ENCODE data around the gene LONRF2. TPM values are rescaled to one million over a fixed set of nuclear protein-coding genes. Genes with fewer than 3 reads are reported as not detected.

LONRF2 gene
- total RNA-seq, 4 donors from 2014 or later, result 10.5 to 13.1 (median 12.1) TPM

DNA sequence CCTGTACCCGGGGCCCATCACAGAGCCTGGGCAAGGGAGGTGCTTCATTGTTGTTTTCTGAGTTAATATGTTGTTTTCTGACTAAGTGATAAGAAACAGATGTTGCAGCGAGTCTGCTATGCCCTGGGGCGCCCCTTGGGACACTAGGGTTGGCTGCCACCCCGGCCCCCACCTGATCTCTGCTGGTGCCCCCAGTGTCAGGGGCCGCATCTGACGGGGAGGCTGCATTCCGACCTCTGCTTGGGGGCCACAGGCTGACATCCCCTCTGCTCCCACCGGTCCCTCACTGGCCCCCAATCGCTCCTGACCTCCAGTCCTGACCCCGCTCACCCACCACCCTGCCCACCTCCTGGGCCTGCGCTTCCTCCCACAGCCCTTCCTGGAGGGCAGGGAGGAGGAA is 65.9 kb downstream of the LONRF2 start:
- no peak overlapping the region for H3K4me3 ChIP-seq
- TF ChIP-seq, protein P1, sequence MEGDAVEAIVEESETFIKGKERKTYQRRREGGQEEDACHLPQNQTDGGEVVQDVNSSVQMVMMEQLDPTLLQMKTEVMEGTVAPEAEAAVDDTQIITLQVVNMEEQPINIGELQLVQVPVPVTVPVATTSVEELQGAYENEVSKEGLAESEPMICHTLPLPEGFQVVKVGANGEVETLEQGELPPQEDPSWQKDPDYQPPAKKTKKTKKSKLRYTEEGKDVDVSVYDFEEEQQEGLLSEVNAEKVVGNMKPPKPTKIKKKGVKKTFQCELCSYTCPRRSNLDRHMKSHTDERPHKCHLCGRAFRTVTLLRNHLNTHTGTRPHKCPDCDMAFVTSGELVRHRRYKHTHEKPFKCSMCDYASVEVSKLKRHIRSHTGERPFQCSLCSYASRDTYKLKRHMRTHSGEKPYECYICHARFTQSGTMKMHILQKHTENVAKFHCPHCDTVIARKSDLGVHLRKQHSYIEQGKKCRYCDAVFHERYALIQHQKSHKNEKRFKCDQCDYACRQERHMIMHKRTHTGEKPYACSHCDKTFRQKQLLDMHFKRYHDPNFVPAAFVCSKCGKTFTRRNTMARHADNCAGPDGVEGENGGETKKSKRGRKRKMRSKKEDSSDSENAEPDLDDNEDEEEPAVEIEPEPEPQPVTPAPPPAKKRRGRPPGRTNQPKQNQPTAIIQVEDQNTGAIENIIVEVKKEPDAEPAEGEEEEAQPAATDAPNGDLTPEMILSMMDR (IDR thresholded peaks at IDR 0.05), result no peak
- TF ChIP-seq POLR2A (IDR thresholded peaks at IDR 0.05) (no peak), EP300 (IDR thresholded peaks at IDR 0.05) (no peak)
- WGBS, 2 donors, result 79 to 81% methylated on average over 11 of the region's 11 CpGs
- no peaks in the 10 kb centered on the region for H3K9me3 ChIP-seq
- no peaks in the 10 kb centered on the region for H3K4me1 ChIP-seq
- no peaks in the 10 kb centered on the region for H3K36me3 ChIP-seq
- no peak overlapping the region for H3K27ac ChIP-seq
- no peaks in the 10 kb centered on the region for H3K27me3 ChIP-seq
- DNase-seq (ENCODE audit: low spot score in 2 of 2), result no peak

DNA sequence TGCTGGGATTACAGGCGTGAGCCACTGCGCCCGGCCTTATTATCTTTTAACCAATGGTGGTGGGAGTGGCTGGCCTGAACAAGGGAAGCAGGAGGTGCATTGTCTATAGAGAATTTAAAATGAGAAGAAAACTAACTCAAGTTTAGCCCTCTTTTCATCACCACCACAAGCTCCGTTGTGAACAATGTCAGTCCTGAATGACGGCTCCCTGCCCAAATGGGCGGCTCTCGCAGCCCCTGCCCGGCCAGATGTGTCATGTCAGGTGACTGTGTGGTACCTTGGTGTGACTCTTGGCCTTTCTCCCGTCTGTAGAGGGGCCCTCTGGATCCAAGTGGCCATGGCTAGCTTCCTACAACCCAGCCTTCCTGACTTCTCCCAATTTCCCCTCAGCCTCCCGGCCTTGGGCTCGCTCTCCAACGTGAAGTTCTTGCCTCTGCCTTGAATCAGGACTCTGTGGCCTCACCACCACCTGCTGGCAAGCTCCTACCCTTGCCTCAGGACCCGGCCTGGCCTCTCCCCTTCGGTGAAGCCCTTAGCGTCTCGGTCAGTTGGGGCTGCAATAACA is 67.6 kb downstream of the LONRF2 start:
- 81 to 90% methylated on average over 15 to 16 of the region's 16 CpGs for WGBS, 2 donors

DNA sequence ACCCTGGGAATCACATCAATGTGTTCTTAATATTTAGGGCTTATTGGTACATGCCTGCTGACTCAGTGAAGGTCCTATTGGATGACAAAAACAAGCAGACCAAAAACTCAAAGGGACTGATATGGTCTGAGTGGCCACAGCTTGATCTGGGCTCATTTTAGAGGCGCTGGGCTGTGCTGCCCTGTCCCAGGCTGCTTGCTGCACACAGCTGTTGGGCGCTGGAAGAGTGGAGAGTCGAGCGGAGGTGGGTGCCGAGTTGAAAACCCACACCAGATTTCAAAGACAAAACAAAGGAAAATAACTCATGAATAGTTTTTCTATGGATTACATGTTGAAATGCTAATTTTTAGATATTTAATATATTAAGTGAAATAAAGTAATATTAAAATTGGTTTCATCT is 68.5 kb downstream of the LONRF2 start:
- no peaks in the 10 kb centered on the region for H3K27me3 ChIP-seq
- no peak for DNase-seq (ENCODE audit: low spot score in 2 of 2)
- H3K9me3 ChIP-seq, result no peaks in the 10 kb centered on the region
- TF ChIP-seq EP300 (IDR thresholded peaks at IDR 0.05) (no peak), POLR2A (IDR thresholded peaks at IDR 0.05) (no peak)
- TF ChIP-seq, protein P1 (IDR thresholded peaks at IDR 0.05), result no peak
- no peak overlapping the region for H3K4me3 ChIP-seq
- 93% methylated on average over 5 of the region's 5 CpGs for WGBS, 2 donors
- H3K36me3 ChIP-seq, result no peaks in the 10 kb centered on the region
- no peak overlapping the region for H3K27ac ChIP-seq
- H3K4me1 ChIP-seq, result no peaks in the 10 kb centered on the region

More for the DNA sequence above, 67.6 kb downstream of the LONRF2 start:
- Histone ChIP-seq H3K27ac (no peak overlapping the region), H3K36me3 (no peaks in the 10 kb centered on the region), H3K4me3 (no peak overlapping the region), H3K27me3 (no peaks in the 10 kb centered on the region), H3K4me1 (no peaks in the 10 kb centered on the region), H3K9me3 (no peaks in the 10 kb centered on the region)
- DNase-seq (ENCODE audit: low spot score in 2 of 2), result no peak
- TF ChIP-seq, protein P1 (IDR thresholded peaks at IDR 0.05), result no peak
- TF ChIP-seq POLR2A (IDR thresholded peaks at IDR 0.05) (no peak), EP300 (IDR thresholded peaks at IDR 0.05) (no peak)

DNA sequence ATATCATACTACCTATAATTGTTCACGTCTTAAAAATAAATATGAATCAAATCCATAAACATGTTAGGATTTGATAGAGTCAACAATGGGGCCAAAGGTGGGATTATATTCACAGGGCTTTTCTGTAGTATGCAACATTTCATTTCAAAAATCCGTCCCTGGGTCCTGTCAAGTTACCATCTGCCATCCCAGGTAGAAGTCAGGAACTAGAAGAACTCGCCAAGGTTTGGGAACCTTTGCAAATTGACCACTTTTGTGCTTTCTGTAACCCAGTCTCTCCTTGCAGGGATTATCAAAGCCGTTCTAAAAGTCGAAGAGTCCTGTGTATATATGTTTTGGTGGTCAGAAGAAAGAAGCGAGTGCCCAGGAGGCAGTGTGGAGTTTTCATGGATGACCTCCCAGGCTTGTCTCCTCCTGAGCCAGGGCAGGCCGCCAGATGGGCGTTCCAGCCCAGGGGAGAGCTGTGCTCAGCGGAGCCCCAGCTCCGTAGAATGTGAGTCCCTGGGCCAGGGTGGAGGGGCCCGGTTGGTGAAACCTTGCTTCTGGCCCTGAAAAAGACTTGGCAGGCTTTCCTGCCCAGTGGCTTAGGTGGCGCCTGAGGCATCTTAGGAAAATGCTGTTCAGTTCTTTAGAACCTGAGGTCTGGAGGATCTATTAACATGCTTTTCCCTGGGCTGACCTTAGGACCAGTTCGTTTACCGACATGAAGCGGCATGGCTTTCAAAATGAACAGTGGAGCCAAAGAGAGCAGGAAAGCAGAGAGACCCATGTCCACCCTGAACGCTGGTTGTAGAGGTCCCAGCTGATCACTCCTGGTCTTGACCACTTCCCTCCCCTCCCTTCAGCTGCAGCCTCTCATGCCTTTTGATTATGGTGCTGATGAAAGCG is 69.2 kb downstream of the LONRF2 start:
- Histone ChIP-seq H3K9me3 (no peaks in the 10 kb centered on the region), H3K27me3 (no peaks in the 10 kb centered on the region), H3K4me3 (no peak overlapping the region), H3K4me1 (no peaks in the 10 kb centered on the region), H3K27ac (no peak overlapping the region), H3K36me3 (no peaks in the 10 kb centered on the region)
- 67 to 73% methylated on average over 17 of the region's 17 CpGs for WGBS, 2 donors
- TF ChIP-seq, protein P1 (IDR thresholded peaks at IDR 0.05), result no peak
- TF ChIP-seq EP300 (IDR thresholded peaks at IDR 0.05) (no peak), POLR2A (IDR thresholded peaks at IDR 0.05) (no peak)
- no peak for DNase-seq (ENCODE audit: low spot score in 2 of 2)

GRCh38 chr2:100250645-100251044 is 71.7 kb downstream of the LONRF2 start:
- WGBS, 2 donors, result 84 to 85% methylated on average over 9 of the region's 9 CpGs
- no peaks in the 10 kb centered on the region for H3K4me1 ChIP-seq
- H3K9me3 ChIP-seq, result no peaks in the 10 kb centered on the region
- no peak overlapping the region for H3K27ac ChIP-seq
- DNase-seq (ENCODE audit: low spot score in 2 of 2), result no peak
- no peaks in the 10 kb centered on the region for H3K27me3 ChIP-seq
- no peak overlapping the region for H3K4me3 ChIP-seq
- no peaks in the 10 kb centered on the region for H3K36me3 ChIP-seq
- TF ChIP-seq EP300 (IDR thresholded peaks at IDR 0.05) (no peak), POLR2A (IDR thresholded peaks at IDR 0.05) (no peak)
- TF ChIP-seq, protein P1 (IDR thresholded peaks at IDR 0.05), result no peak

Measured in tibial nerve (tissue), 4 donors.